Tibial nerve (tissue), 4 donors: Measurements from ENCODE around the gene TRIOBP. TPM values are rescaled to one million over a fixed set of nuclear protein-coding genes. Genes with fewer than 3 reads are reported as not detected.
A peak's percentile ranks its signal among the peaks of the same experiment; 100 is the strongest.
"Not testable (repeated sequence)": the region's sequence is repeated elsewhere in the genome, so short reads cannot be mapped to it uniquely, and the experiment has no call there.

ENCODE experiments used
- DNase-seq, 2 donors: peaks; one replicate each; pipeline ENCODE4 v3.0.0-alpha.2; 2019; ENCODE audit warnings: low spot score in 2 of 2
- H3K27ac ChIP-seq, 4 donors: fragments of 200-600 bp; sonication (generic) in 3 of 4; one replicate each; pipeline ENCODE4 v1.5.1; 2017 to 2019; ENCODE audit warnings: mild to moderate bottlenecking in 1 of 4
- H3K27me3 ChIP-seq, 2 donors: fragments of 200-600 bp; sonication (generic) in 1 of 2; one replicate each; pipeline versions ENCODE4 v1.5.1 to v1.6.0; 2017 to 2019
- H3K36me3 ChIP-seq, 3 donors: fragments of 200-600 bp; sonication (generic); one replicate each; pipeline ENCODE4 v1.5.1; 2018 to 2019
- H3K4me1 ChIP-seq, 4 donors: fragments of 200-600 bp; sonication (generic) in 3 of 4; one replicate each; pipeline ENCODE4 v1.5.1; 2017 to 2019
- H3K4me3 ChIP-seq, 4 donors: fragments of 200-600 bp; sonication (generic) in 3 of 4; one replicate each; pipeline ENCODE4 v1.5.1; 2017 to 2019; ENCODE audit warnings: mild to moderate bottlenecking in 1 of 4, moderate library complexity in 1 of 4
- H3K9me3 ChIP-seq, 4 donors: fragments of 200-600 bp; sonication (generic) in 3 of 4; one replicate each; pipeline ENCODE4 v1.5.1; 2017 to 2019
- CTCF ChIP-seq, 5 experiments: fragments of 200-600 bp in 3 of 5; fragments of 450-650 bp in 2 of 5; sonication (generic) in 3 of 5; IDR thresholded peaks; one replicate each; pipeline ENCODE4 v1.5.1; 2016 to 2019; ENCODE audit warnings: antibody characterized with exemption in 5 of 5, mild to moderate bottlenecking in 3 of 5, moderate library complexity in 2 of 5
- EP300 ChIP-seq, 2 donors: sonication (generic); formaldehyde crosslinking; IDR thresholded peaks; one replicate each; pipeline ENCODE4 v1.6.1; 2017; ENCODE audit warnings: antibody characterized with exemption in 2 of 2, mild to moderate bottlenecking in 1 of 2
- POLR2A ChIP-seq, 2 donors: fragments of 450-650 bp; IDR thresholded peaks; one replicate each; pipeline ENCODE4 v1.6.1; 2017; ENCODE audit warnings: antibody characterized with exemption in 2 of 2, mild to moderate bottlenecking in 2 of 2, moderate library complexity in 2 of 2
- WGBS, 2 donors: methylation state at CpG; one replicate each; pipeline ENCODE4 v1.1.5; 2018; 5-methylcytosine and 5-hydroxymethylcytosine counted together
- total RNA-seq, 4 donors: library from RNA; depleted of rRNA; stranded (reverse); fragments of >200 nt; gene quantifications; one replicate each; pipeline ENCODE4 v1.1.0, GENCODE V29; 2016

The TRIOBP gene
- total RNA-seq, 4 donors from 2014 or later = 140 to 160 (median 151) TPM

- 2% methylated on average over 58 to 59 of the region's 62 CpGs for WGBS, 2 donors
- peaks cover 3 to 33% (median 9%) of the 10 kb centered on the region in 3 donors for H3K36me3 ChIP-seq
- peaks cover 0 to 31% (median 16%) of the 10 kb centered on the region in 4 donors for H3K4me1 ChIP-seq
- H3K4me3 ChIP-seq = peak within 1 kb of the TSS; percentile 60 to 91 (median 70)
- no peaks in the 10 kb centered on the region for H3K9me3 ChIP-seq
- TF ChIP-seq CTCF (IDR thresholded peaks at IDR 0.05) = peak in 2 of 5 experiments; percentile 17 to 47
- peak in 1 of 2 donors; percentile 31 for TF ChIP-seq POLR2A (IDR thresholded peaks at IDR 0.05)
- peak; percentile 43 to 86 for TF ChIP-seq EP300 (IDR thresholded peaks at IDR 0.05)
- DNase-seq = peak; percentile 43 to 75
- no peaks in the 10 kb centered on the region for H3K27me3 ChIP-seq
- H3K27ac ChIP-seq = peak within 1 kb of the TSS; percentile 63 to 94 (median 83)
These were observed 10.6 kb upstream of the TRIOBP start, which contains the start of gene NOL12 for GRCh38 chr22:37686002-37686982. Gene NOL12, plus strand, starts transcription at chr22:37686343. Its CDS starts 50 bp downstream, at chr22:37686393.

- no peaks in the 10 kb centered on the region for H3K27me3 ChIP-seq
- H3K4me3 ChIP-seq = no peak overlapping the region
- WGBS, 2 donors = 75 to 85% methylated on average over 7 of the region's 7 CpGs
- H3K4me1 ChIP-seq = peaks cover 0 to 23% (median 13%) of the 10 kb centered on the region in 4 donors
- H3K9me3 ChIP-seq = no peaks in the 10 kb centered on the region
- no peak for DNase-seq
- peaks cover 3 to 70% (median 20%) of the 10 kb centered on the region in 3 donors for H3K36me3 ChIP-seq
- no peak overlapping the region for H3K27ac ChIP-seq
- no peak for TF ChIP-seq POLR2A (IDR thresholded peaks at IDR 0.05)
- TF ChIP-seq CTCF (IDR thresholded peaks at IDR 0.05) = no peak
- TF ChIP-seq EP300 (IDR thresholded peaks at IDR 0.05) = no peak
These were observed 6.4 kb upstream of the TRIOBP start for GRCh38 chr22:37690407-37690806.

GRCh38 chr22:37690901-37691504, 5.8 kb upstream of the TRIOBP start:
- no peaks in the 10 kb centered on the region for H3K9me3 ChIP-seq
- H3K36me3 ChIP-seq = peaks cover 3 to 70% (median 20%) of the 10 kb centered on the region in 3 donors
- no peak for TF ChIP-seq EP300 (IDR thresholded peaks at IDR 0.05)
- no peak for TF ChIP-seq CTCF (IDR thresholded peaks at IDR 0.05)
- TF ChIP-seq POLR2A (IDR thresholded peaks at IDR 0.05) = no peak
- peaks cover 0 to 24% (median 15%) of the 10 kb centered on the region in 4 donors for H3K4me1 ChIP-seq
- 88 to 96% methylated on average over 18 of the region's 18 CpGs for WGBS, 2 donors
- DNase-seq = no peak
- no peak overlapping the region for H3K27ac ChIP-seq
- H3K4me3 ChIP-seq = no peak overlapping the region
- H3K27me3 ChIP-seq = no peaks in the 10 kb centered on the region

- peaks cover 3 to 70% (median 20%) of the 10 kb centered on the region in 3 donors for H3K36me3 ChIP-seq
- H3K27me3 ChIP-seq = no peaks in the 10 kb centered on the region
- no peak overlapping the region for H3K27ac ChIP-seq
- TF ChIP-seq EP300 (IDR thresholded peaks at IDR 0.05) (no peak), CTCF (IDR thresholded peaks at IDR 0.05) (no peak), POLR2A (IDR thresholded peaks at IDR 0.05) (no peak)
- no peak for DNase-seq
- H3K9me3 ChIP-seq = no peaks in the 10 kb centered on the region
- peaks cover 0 to 27% (median 11%) of the 10 kb centered on the region in 4 donors for H3K4me1 ChIP-seq
- H3K4me3 ChIP-seq = no peak overlapping the region
- WGBS, 2 donors = 87 to 92% methylated on average over 12 to 14 of the region's 15 CpGs
These were observed 4.1 kb upstream of the TRIOBP start for GRCh38 chr22:37692627-37693285.

- H3K27ac ChIP-seq, DNase-seq, H3K27me3 ChIP-seq, H3K4me3 ChIP-seq, H3K9me3 ChIP-seq: not testable (repeated sequence)
- 91 to 94% methylated on average over 7 of the region's 7 CpGs for WGBS, 2 donors
- H3K36me3 ChIP-seq = peaks cover 3 to 57% (median 20%) of the 10 kb centered on the region in 3 donors
- peaks cover 0 to 20% (median 10%) of the 10 kb centered on the region in 4 donors for H3K4me1 ChIP-seq
These were observed 2.7 kb upstream of the TRIOBP start for GRCh38 chr22:37694131-37694530.

- peaks cover under 1 to 37% (median 11%) of the 10 kb centered on the region in 3 donors for H3K36me3 ChIP-seq
- H3K27ac ChIP-seq = peak overlapping the region in 1 of 4 donors; percentile 24
- WGBS, 2 donors = 27 to 31% methylated on average over 13 of the region's 13 CpGs
- peak overlapping the region in 2 of 4 donors; percentile 24 to 35 for H3K4me3 ChIP-seq
- not testable (repeated sequence) for H3K27me3 ChIP-seq, H3K9me3 ChIP-seq, DNase-seq
- H3K4me1 ChIP-seq = peaks cover 0 to 20% (median 10%) of the 10 kb centered on the region in 4 donors
These were observed 590 bp upstream of the TRIOBP start for GRCh38 chr22:37696260-37696656.
